NCI-H2227 (cell line): ENCODE measurements around the gene GNB2.
"Not testable (repeated sequence)": the region's sequence is repeated elsewhere in the genome, so short reads cannot be mapped to it uniquely, and the experiment has no call there.

Experiments used
- DNase-seq: peaks from one replicate; lab custom pipeline; 2025; ENCODE audit not compliant: unreplicated experiment; lab: John Stamatoyannopoulos, UW

GNB2 gene

GRCh38 chr7:100693312-100694097 lies 20.0 kb downstream of the GNB2 start:
- peak; percentile 74 for DNase-seq

- peak; percentile 92 for DNase-seq
Measured at GRCh38 chr7:100694098-100694745, 20.7 kb downstream of the GNB2 start, which contains the start of gene GIGYF1. Gene GIGYF1 (minus strand): TSS chr7:100694250. CDS start chr7:100688238, 6,012 bp downstream.

- no peak for DNase-seq
Measured at GRCh38 chr7:100696123-100696521, 22.6 kb downstream of the GNB2 start.

- DNase-seq = no peak
Measured at GRCh38 chr7:100699018-100699417, 25.5 kb downstream of the GNB2 start.

- not testable (repeated sequence) for DNase-seq
Measured at GRCh38 chr7:100701089-100701488, 27.5 kb downstream of the GNB2 start.

- peak; percentile 88 for DNase-seq
Measured at GRCh38 chr7:100705320-100705752, 31.8 kb downstream of the GNB2 start.

GRCh38 chr7:100705753-100706671 lies 32.5 kb downstream of the GNB2 start, which contains the start of gene POP7:
Gene POP7 (plus strand): TSS chr7:100706121. CDS start chr7:100706831, 710 bp downstream.
- DNase-seq = peak; percentile 100

GRCh38 chr7:100706672-100707311 lies 33.3 kb downstream of the GNB2 start:
- peak; percentile 39 for DNase-seq

- DNase-seq = no peak
Measured at GRCh38 chr7:100708395-100708794, 34.9 kb downstream of the GNB2 start.

GRCh38 chr7:100710452-100710851 lies 36.9 kb downstream of the GNB2 start:
- no peak for DNase-seq

GRCh38 chr7:100711369-100711768 lies 37.8 kb downstream of the GNB2 start:
- DNase-seq = no peak

- no peak for DNase-seq
Measured at GRCh38 chr7:100714725-100715124, 41.2 kb downstream of the GNB2 start.

- DNase-seq = not testable (repeated sequence)
Measured at GRCh38 chr7:100717073-100717472, 43.5 kb downstream of the GNB2 start.

GRCh38 chr7:100719523-100720278 lies 46.2 kb downstream of the GNB2 start:
- peak; percentile 27 for DNase-seq

- no peak for DNase-seq
Measured at GRCh38 chr7:100720279-100720670, 46.7 kb downstream of the GNB2 start, which contains the start of gene EPO. Gene EPO (plus strand): TSS chr7:100720468. CDS start chr7:100720981, 513 bp downstream.

- DNase-seq = no peak
Measured at GRCh38 chr7:100720671-100721504, 47.3 kb downstream of the GNB2 start.

- no peak for DNase-seq
Measured at GRCh38 chr7:100721505-100721812, 47.9 kb downstream of the GNB2 start.

GRCh38 chr7:100722480-100723212 lies 49.1 kb downstream of the GNB2 start:
- DNase-seq = no peak
